ENCODE measurements around the gene MRGPRF. TPM values are rescaled to one million over a fixed set of nuclear protein-coding genes. Genes with fewer than 3 reads are reported as not detected.
A peak's percentile ranks its signal among the peaks of the same experiment; 100 is the strongest.

The MRGPRF gene
- total RNA-seq, 1 experiment from 2014 or later = not detected

GRCh38 chr11:68958211-68958610 lies 54.8 kb downstream of the MRGPRF start:
- intact Hi-C loops (cut with micrococcal nuclease) = no loop called here
- ATAC-seq (no peak), DNase-seq (no peak)
- Histone ChIP-seq H3K9me2 (replicated peaks; ENCODE audit: low read length) (no peaks in the 10 kb centered on the region), H2AFZ (ENCODE audit: low read length) (no peak overlapping the region), H3K4me3 (ENCODE audit: low read length) (no peak overlapping the region), H3K9me3 (ENCODE audit: low read length) (no peaks in the 10 kb centered on the region), H3K4me2 (ENCODE audit: low read length) (no peak overlapping the region), H4K20me1 (ENCODE audit: low read length) (no peaks in the 10 kb centered on the region), H3F3A (ENCODE audit: low read length, unreplicated experiment) (no peaks in the 10 kb centered on the region), H3K27me3 (ENCODE audit: low read length) (no peaks in the 10 kb centered on the region), H3K4me1 (ENCODE audit: insufficient read depth, low read length) (peaks cover 8% of the 10 kb centered on the region; the same call in 1 of the 2 replicates), H3K36me3 (ENCODE audit: low read depth, low read length) (no peaks in the 10 kb centered on the region), H3K27ac (ENCODE audit: low read length) (no peak overlapping the region), H3K9ac (ENCODE audit: low read length) (no peak overlapping the region), H3K79me2 (ENCODE audit: low read length) (no peaks in the 10 kb centered on the region)
- BruUV-seq (replicated peaks) = no TSS peak
- POLR2A ChIA-PET (ENCODE audit: unreplicated experiment) = no interaction called here
- CTCF ChIA-PET = no interaction called here
- no peak for TF ChIP-seq EZH2phosphoT487 (IDR thresholded peaks at IDR 0.05; ENCODE audit: borderline replicate concordance, low read length)
- no peak for TF ChIP-seq EZH2 (IDR thresholded peaks at IDR 0.05; ENCODE audit: low read length, unreplicated experiment)
- TF ChIP-seq CTCF (conservative IDR thresholded peaks at IDR 0.05; ENCODE audit: low read depth, low read length) = no peak

GRCh38 chr11:68956547-68957254 lies 56.3 kb downstream of the MRGPRF start:
- Histone ChIP-seq H3K9me2 (replicated peaks; ENCODE audit: low read length) (no peaks in the 10 kb centered on the region), H3K9me3 (ENCODE audit: low read length) (no peaks in the 10 kb centered on the region), H3K79me2 (ENCODE audit: low read length) (no peaks in the 10 kb centered on the region), H3K4me2 (ENCODE audit: low read length) (no peak overlapping the region), H3K4me1 (ENCODE audit: insufficient read depth, low read length) (peaks cover 8% of the 10 kb centered on the region; the same call in 1 of the 2 replicates), H4K20me1 (ENCODE audit: low read length) (no peaks in the 10 kb centered on the region), H3K4me3 (ENCODE audit: low read length) (no peak overlapping the region), H3K36me3 (ENCODE audit: low read depth, low read length) (no peaks in the 10 kb centered on the region), H3K27me3 (ENCODE audit: low read length) (no peaks in the 10 kb centered on the region), H3F3A (ENCODE audit: low read length, unreplicated experiment) (no peaks in the 10 kb centered on the region), H3K9ac (ENCODE audit: low read length) (no peak overlapping the region), H2AFZ (ENCODE audit: low read length) (no peak overlapping the region), H3K27ac (ENCODE audit: low read length) (no peak overlapping the region)
- no peak for TF ChIP-seq CTCF (conservative IDR thresholded peaks at IDR 0.05; ENCODE audit: low read depth, low read length)
- no peak for TF ChIP-seq EZH2 (IDR thresholded peaks at IDR 0.05; ENCODE audit: low read length, unreplicated experiment)
- no peak for TF ChIP-seq EZH2phosphoT487 (IDR thresholded peaks at IDR 0.05; ENCODE audit: borderline replicate concordance, low read length)
- intact Hi-C loops (cut with micrococcal nuclease) = no loop called here
- no TSS peak for BruUV-seq (replicated peaks)
- CTCF ChIA-PET = no interaction called here
- ATAC-seq = no peak
- POLR2A ChIA-PET (ENCODE audit: unreplicated experiment) = no interaction called here
- DNase-seq = no peak

GRCh38 chr11:68956142-68956541 lies 56.9 kb downstream of the MRGPRF start:
- H2AFZ ChIP-seq (ENCODE audit: low read length) = no peak overlapping the region
- H3F3A ChIP-seq (ENCODE audit: low read length, unreplicated experiment) = no peaks in the 10 kb centered on the region
- no peaks in the 10 kb centered on the region for H3K27me3 ChIP-seq (ENCODE audit: low read length)
- no peaks in the 10 kb centered on the region for H3K9me2 ChIP-seq (replicated peaks; ENCODE audit: low read length)
- H3K4me1 ChIP-seq (ENCODE audit: insufficient read depth, low read length) = peaks cover 8% of the 10 kb centered on the region; the same call in 1 of the 2 replicates
- ChIA-PET CTCF (no interaction called here), POLR2A (ENCODE audit: unreplicated experiment) (no interaction called here)
- intact Hi-C loops (cut with micrococcal nuclease) = no loop called here
- no peak overlapping the region for H3K9ac ChIP-seq (ENCODE audit: low read length)
- no peaks in the 10 kb centered on the region for H3K36me3 ChIP-seq (ENCODE audit: low read depth, low read length)
- H3K4me2 ChIP-seq (ENCODE audit: low read length) = no peak overlapping the region
- TF ChIP-seq EZH2 (IDR thresholded peaks at IDR 0.05; ENCODE audit: low read length, unreplicated experiment) = no peak
- TF ChIP-seq CTCF (conservative IDR thresholded peaks at IDR 0.05; ENCODE audit: low read depth, low read length) = peak; percentile 58
- no peaks in the 10 kb centered on the region for H3K79me2 ChIP-seq (ENCODE audit: low read length)
- peak; percentile 27; the same call in 1 of the 2 replicates for ATAC-seq
- H3K27ac ChIP-seq (ENCODE audit: low read length) = no peak overlapping the region
- H3K4me3 ChIP-seq (ENCODE audit: low read length) = no peak overlapping the region
- DNase-seq = no peak
- no peaks in the 10 kb centered on the region for H3K9me3 ChIP-seq (ENCODE audit: low read length)
- no TSS peak for BruUV-seq (replicated peaks)
- H4K20me1 ChIP-seq (ENCODE audit: low read length) = no peaks in the 10 kb centered on the region
